SK-N-SH (cell line): ENCODE data around the gene ZNF469.

Source experiments
- TAF1 ChIP-seq: IDR thresholded peaks from 2 replicates; pipeline ENCODE4 v1.6.1; 2012; ENCODE audit warnings: low read depth, mild to moderate bottlenecking, low read length, moderate library complexity, borderline replicate concordance
- TCF12 ChIP-seq: IDR thresholded peaks from 2 replicates; pipeline ENCODE4 v1.4.0; 2012
- TF ChIP-seq, protein P1 (sequence below): fragments of 200-600 bp; sonication (generic); IDR thresholded peaks from 2 replicates; pipeline ENCODE4 v1.6.1; 2017; ENCODE audit warnings: antibody characterized with exemption, mild to moderate bottlenecking, moderate library complexity

DNA sequence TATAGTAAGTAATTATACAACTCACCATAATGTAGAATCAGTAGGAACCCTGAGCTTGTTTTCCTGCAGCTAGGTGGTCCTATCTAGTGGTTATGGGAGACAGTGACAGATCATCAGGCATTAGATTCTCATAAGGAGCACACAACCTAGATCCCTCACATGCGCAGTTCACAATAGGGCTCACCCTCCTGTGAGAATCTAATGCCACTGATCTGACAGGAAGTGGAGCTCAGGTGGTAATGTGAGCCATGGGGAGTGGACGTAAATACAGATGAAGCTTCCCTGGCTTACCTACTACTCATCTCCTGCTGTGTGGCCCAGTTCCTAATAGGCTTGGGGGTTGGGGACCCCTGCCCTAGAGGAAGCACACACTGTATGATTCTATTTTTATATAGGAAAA, 21.8 kb upstream of the ZNF469 start:
- TF ChIP-seq, protein P1, sequence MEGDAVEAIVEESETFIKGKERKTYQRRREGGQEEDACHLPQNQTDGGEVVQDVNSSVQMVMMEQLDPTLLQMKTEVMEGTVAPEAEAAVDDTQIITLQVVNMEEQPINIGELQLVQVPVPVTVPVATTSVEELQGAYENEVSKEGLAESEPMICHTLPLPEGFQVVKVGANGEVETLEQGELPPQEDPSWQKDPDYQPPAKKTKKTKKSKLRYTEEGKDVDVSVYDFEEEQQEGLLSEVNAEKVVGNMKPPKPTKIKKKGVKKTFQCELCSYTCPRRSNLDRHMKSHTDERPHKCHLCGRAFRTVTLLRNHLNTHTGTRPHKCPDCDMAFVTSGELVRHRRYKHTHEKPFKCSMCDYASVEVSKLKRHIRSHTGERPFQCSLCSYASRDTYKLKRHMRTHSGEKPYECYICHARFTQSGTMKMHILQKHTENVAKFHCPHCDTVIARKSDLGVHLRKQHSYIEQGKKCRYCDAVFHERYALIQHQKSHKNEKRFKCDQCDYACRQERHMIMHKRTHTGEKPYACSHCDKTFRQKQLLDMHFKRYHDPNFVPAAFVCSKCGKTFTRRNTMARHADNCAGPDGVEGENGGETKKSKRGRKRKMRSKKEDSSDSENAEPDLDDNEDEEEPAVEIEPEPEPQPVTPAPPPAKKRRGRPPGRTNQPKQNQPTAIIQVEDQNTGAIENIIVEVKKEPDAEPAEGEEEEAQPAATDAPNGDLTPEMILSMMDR, result no peak
- no peak for TF ChIP-seq TAF1
- TF ChIP-seq TCF12, result no peak
